Activated CD4-positive, alpha-beta memory T cell treated with anti-CD3 and anti-CD28 coated beads, Interleukin-2, amount 10 ng/mL, durations not matched to agents 7 days and 5 days (primary cell): ENCODE measurements around the gene LSP1. TPM values are rescaled to one million over a fixed set of nuclear protein-coding genes. Genes with fewer than 3 reads are reported as not detected.

Experiments
- CTCF ChIA-PET: fragments of 350-600 bp; sonication (Branson Sonifier 250); formaldehyde crosslinking; loops from one replicate; lab custom pipeline; 2021; ENCODE audit warnings: antibody characterized with exemption, inconsistent platforms; lab: Charles Lee
- POLR2A ChIA-PET: fragments of 350-600 bp; sonication (Branson Sonifier 250); formaldehyde crosslinking; loops from one replicate; lab custom pipeline; 2021; ENCODE audit warnings: antibody characterized with exemption; lab: Charles Lee
- DNase-seq: peaks from one replicate; pipeline ENCODE4 v3.0.0-alpha.2; 2020
- H3K27ac Mint-ChIP-seq: one replicate; pipeline ENCODE4 v1.8.0; 2021; ENCODE audit warnings: mild to moderate bottlenecking, mixed read lengths
- H3K27me3 Mint-ChIP-seq: one replicate; pipeline ENCODE4 v1.8.0; 2021; ENCODE audit warnings: mixed read lengths
- H3K36me3 Mint-ChIP-seq: one replicate; pipeline ENCODE4 v1.8.0; 2021; ENCODE audit warnings: low read depth, mixed read lengths
- H3K4me1 Mint-ChIP-seq: one replicate; pipeline ENCODE4 v1.8.0; 2021; ENCODE audit warnings: mixed read lengths
- H3K4me3 Mint-ChIP-seq: one replicate; pipeline ENCODE4 v1.8.0; 2021; ENCODE audit warnings: mild to moderate bottlenecking, mixed read lengths
- H3K9me3 Mint-ChIP-seq: one replicate; pipeline ENCODE4 v1.8.0; 2021; ENCODE audit warnings: mixed read lengths
- total RNA-seq, 2 experiments: library from RNA; stranded (reverse); gene quantifications; one replicate each; pipeline ENCODE4 v1.2.3, GENCODE V29; 2021

The LSP1 gene
- total RNA-seq, 2 experiments from 2014 or later, result 590 TPM

GRCh38 chr11:1858154-1858553 lies 5.3 kb downstream of the LSP1 start:
- Mint-ChIP-seq H3K9me3 (no peaks in the 10 kb centered on the region), H3K27me3 (no peaks in the 10 kb centered on the region), H3K4me1 (peaks cover 18% of the 10 kb centered on the region), H3K4me3 (no peak overlapping the region), H3K27ac (no peak overlapping the region), H3K36me3 (peaks cover 23% of the 10 kb centered on the region)
- POLR2A ChIA-PET, result no interaction called here
- CTCF ChIA-PET, result no interaction called here
- no peak for DNase-seq

GRCh38 chr11:1858576-1858975 lies 5.7 kb downstream of the LSP1 start:
- no peak for DNase-seq
- H3K4me1 Mint-ChIP-seq, result peaks cover 18% of the 10 kb centered on the region
- ChIA-PET POLR2A (no interaction called here), CTCF (interaction anchor here (0.7 kb wide), 1 partner anchor 23 kb away, joined by 3 read pairs; no protein-coding TSS in a partner anchor)
- H3K4me3 Mint-ChIP-seq, result no peak overlapping the region
- H3K27ac Mint-ChIP-seq, result no peak overlapping the region
- peaks cover 19% of the 10 kb centered on the region for H3K36me3 Mint-ChIP-seq
- no peaks in the 10 kb centered on the region for H3K9me3 Mint-ChIP-seq
- no peaks in the 10 kb centered on the region for H3K27me3 Mint-ChIP-seq

GRCh38 chr11:1859004-1859403 lies 6.1 kb downstream of the LSP1 start:
- CTCF ChIA-PET, result interaction anchor here (0.7 kb wide), 1 partner anchor 23 kb away, joined by 3 read pairs; no protein-coding TSS in a partner anchor
- Mint-ChIP-seq H3K9me3 (no peaks in the 10 kb centered on the region), H3K27me3 (no peaks in the 10 kb centered on the region), H3K27ac (no peak overlapping the region), H3K4me3 (no peak overlapping the region), H3K4me1 (peaks cover 18% of the 10 kb centered on the region), H3K36me3 (peaks cover 15% of the 10 kb centered on the region)
- POLR2A ChIA-PET, result no interaction called here
- DNase-seq, result no peak

- ChIA-PET POLR2A (no interaction called here), CTCF (no interaction called here)
- Mint-ChIP-seq H3K4me3 (no peak overlapping the region), H3K36me3 (peaks cover 9% of the 10 kb centered on the region), H3K4me1 (peaks cover 15% of the 10 kb centered on the region), H3K27ac (no peak overlapping the region), H3K9me3 (no peaks in the 10 kb centered on the region), H3K27me3 (no peaks in the 10 kb centered on the region)
- DNase-seq, result no peak
Measured at GRCh38 chr11:1860108-1860507, 7.2 kb downstream of the LSP1 start.

- no peak for DNase-seq
- CTCF ChIA-PET, result interaction anchor here (0.6 kb wide), 1 partner anchor 43 kb away, joined by 4 read pairs; no protein-coding TSS in a partner anchor
- H3K27me3 Mint-ChIP-seq, result no peaks in the 10 kb centered on the region
- H3K36me3 Mint-ChIP-seq, result peaks cover 16% of the 10 kb centered on the region
- H3K27ac Mint-ChIP-seq, result no peak overlapping the region
- H3K9me3 Mint-ChIP-seq, result no peaks in the 10 kb centered on the region
- H3K4me3 Mint-ChIP-seq, result no peak overlapping the region
- POLR2A ChIA-PET, result interaction anchor here (1.6 kb wide), 1 partner anchor 8 kb away, joined by 4 read pairs; no protein-coding TSS in a partner anchor
- H3K4me1 Mint-ChIP-seq, result peaks cover 8% of the 10 kb centered on the region
Measured at GRCh38 chr11:1861435-1862411, 8.8 kb downstream of the LSP1 start.

- Mint-ChIP-seq H3K27me3 (no peaks in the 10 kb centered on the region), H3K27ac (no peak overlapping the region), H3K36me3 (peaks cover 16% of the 10 kb centered on the region), H3K4me3 (no peak overlapping the region), H3K4me1 (peaks cover 6% of the 10 kb centered on the region), H3K9me3 (no peaks in the 10 kb centered on the region)
- ChIA-PET CTCF (interaction anchor here (0.6 kb wide), 1 partner anchor 42 kb away, joined by 4 read pairs; no protein-coding TSS in a partner anchor), POLR2A (interaction anchor here (1.6 kb wide), 1 partner anchor 9 kb away, joined by 4 read pairs; no protein-coding TSS in a partner anchor)
- DNase-seq, result no peak
Measured at GRCh38 chr11:1862588-1863351, 9.9 kb downstream of the LSP1 start.

GRCh38 chr11:1863352-1864216 lies 10.7 kb downstream of the LSP1 start:
- no peak overlapping the region for H3K4me3 Mint-ChIP-seq
- peaks cover 13% of the 10 kb centered on the region for H3K36me3 Mint-ChIP-seq
- ChIA-PET POLR2A (interaction anchor here (1.6 kb wide), 1 partner anchor 10 kb away, joined by 4 read pairs; no protein-coding TSS in a partner anchor), CTCF (no interaction called here)
- H3K9me3 Mint-ChIP-seq, result no peaks in the 10 kb centered on the region
- H3K4me1 Mint-ChIP-seq, result peaks cover 8% of the 10 kb centered on the region
- no peaks in the 10 kb centered on the region for H3K27me3 Mint-ChIP-seq
- DNase-seq, result no peak
- no peak overlapping the region for H3K27ac Mint-ChIP-seq

GRCh38 chr11:1864231-1864630 lies 11.3 kb downstream of the LSP1 start:
- ChIA-PET CTCF (no interaction called here), POLR2A (no interaction called here)
- no peak overlapping the region for H3K27ac Mint-ChIP-seq
- H3K9me3 Mint-ChIP-seq, result no peaks in the 10 kb centered on the region
- no peaks in the 10 kb centered on the region for H3K27me3 Mint-ChIP-seq
- H3K4me1 Mint-ChIP-seq, result peaks cover 13% of the 10 kb centered on the region
- peaks cover 10% of the 10 kb centered on the region for H3K36me3 Mint-ChIP-seq
- no peak for DNase-seq
- no peak overlapping the region for H3K4me3 Mint-ChIP-seq

GRCh38 chr11:1864831-1865665 lies 12.2 kb downstream of the LSP1 start:
- CTCF ChIA-PET, result no interaction called here

GRCh38 chr11:1866226-1866625 lies 13.3 kb downstream of the LSP1 start:
- Mint-ChIP-seq H3K4me1 (peaks cover 30% of the 10 kb centered on the region), H3K4me3 (no peak overlapping the region), H3K27me3 (no peaks in the 10 kb centered on the region), H3K36me3 (peaks cover 22% of the 10 kb centered on the region), H3K27ac (no peak overlapping the region), H3K9me3 (no peaks in the 10 kb centered on the region)
- CTCF ChIA-PET, result interaction anchor here (2.0 kb wide), 1 partner anchor 16 kb away, joined by 5 read pairs; no protein-coding TSS in a partner anchor
- DNase-seq, result no peak
- POLR2A ChIA-PET, result interaction anchor here (1.1 to 1.4 kb wide), 2 partner anchors 16 to 53 kb away, joined by 3 read pairs; partner anchors contain the start of gene TNNT3

More at GRCh38 chr11:1864831-1865665, 12.2 kb downstream of the LSP1 start:
- Mint-ChIP-seq H3K4me1 (peaks cover 18% of the 10 kb centered on the region), H3K27ac (no peak overlapping the region), H3K36me3 (peaks cover 18% of the 10 kb centered on the region), H3K27me3 (no peaks in the 10 kb centered on the region), H3K9me3 (no peaks in the 10 kb centered on the region), H3K4me3 (no peak overlapping the region)
- POLR2A ChIA-PET, result interaction anchor here (1.4 kb wide), 1 partner anchor 14 kb away, joined by 3 read pairs; no protein-coding TSS in a partner anchor
- DNase-seq, result no peak

GRCh38 chr11:1866776-1867175 lies 13.9 kb downstream of the LSP1 start:
- H3K27ac Mint-ChIP-seq, result no peak overlapping the region
- ChIA-PET POLR2A (interaction anchor here (1.1 kb wide), 1 partner anchor 53 kb away, joined by 3 read pairs; the partner anchor contains the start of gene TNNT3), CTCF (interaction anchor here (2.0 kb wide), 1 partner anchor 16 kb away, joined by 5 read pairs; no protein-coding TSS in a partner anchor)

More at GRCh38 chr11:1866776-1867175, 13.9 kb downstream of the LSP1 start:
- no peak for DNase-seq
- Mint-ChIP-seq H3K9me3 (no peaks in the 10 kb centered on the region), H3K36me3 (peaks cover 22% of the 10 kb centered on the region), H3K4me1 (peaks cover 32% of the 10 kb centered on the region), H3K27me3 (no peaks in the 10 kb centered on the region), H3K4me3 (no peak overlapping the region)
